Stimulated activated naive B cell treated with anti-CD40 and anti-IgM and Interleukin-4, amounts not matched to agents 10 μg/mL and 1 μg/mL and 100 μg/mL, for 72 hours (primary cell): ENCODE results near the gene TLCD3B.

ENCODE experiments used
- ATAC-seq, 2 donors: fragments of 150-1000 bp; cut with Tn5 transposase; replicated peaks; 2 replicates each; pipeline ENCODE4 v1.10.0; 2021; ENCODE audit warnings: moderate library complexity in 1 of 2
- DNase-seq: peaks from one replicate; pipeline ENCODE4 v3.0.0; 2021
- H3K27ac Mint-ChIP-seq: one replicate; pipeline ENCODE4 v1.8.0; 2022; ENCODE audit warnings: mild to moderate bottlenecking, mixed read lengths
- H3K27me3 Mint-ChIP-seq, 2 donors: one replicate each; pipeline ENCODE4 v1.8.0; 2022; ENCODE audit warnings: mixed read lengths in 2 of 2
- H3K36me3 Mint-ChIP-seq, 2 donors: one replicate each; pipeline ENCODE4 v1.8.0; 2022; ENCODE audit warnings: mixed read lengths in 2 of 2, mild to moderate bottlenecking in 1 of 2
- H3K4me1 Mint-ChIP-seq, 2 donors: one replicate each; pipeline ENCODE4 v1.8.0; 2022; ENCODE audit warnings: mixed read lengths in 2 of 2, mild to moderate bottlenecking in 1 of 2
- H3K4me3 Mint-ChIP-seq, 2 donors: one replicate each; pipeline ENCODE4 v1.8.0; 2022; ENCODE audit warnings: mild to moderate bottlenecking in 2 of 2, mixed read lengths in 2 of 2, moderate library complexity in 1 of 2
- H3K9me3 Mint-ChIP-seq, 2 donors: one replicate each; pipeline ENCODE4 v1.8.0; 2022; ENCODE audit warnings: mixed read lengths in 2 of 2, mild to moderate bottlenecking in 1 of 2

TLCD3B gene

DNA sequence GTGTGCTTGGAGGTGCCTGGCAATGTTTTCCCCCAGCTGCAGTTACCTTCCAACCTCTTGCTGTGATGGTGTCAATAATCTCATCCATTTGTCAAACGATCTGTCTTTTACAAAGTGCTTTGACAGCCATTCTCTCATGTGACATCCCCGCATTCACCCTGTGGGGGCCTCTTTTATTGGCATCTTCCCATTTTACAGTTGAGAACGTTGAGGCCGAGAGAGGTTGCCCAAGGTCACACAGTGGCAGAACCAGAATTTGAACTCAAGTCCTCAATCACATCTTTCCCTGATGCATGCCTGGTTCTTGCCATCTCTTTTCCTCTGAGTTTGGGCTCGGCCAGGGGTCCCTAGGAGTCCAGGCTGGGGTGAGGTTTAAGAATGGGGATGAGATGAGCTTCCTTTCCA, 55.9 kb downstream of the TLCD3B start:
- H3K36me3 Mint-ChIP-seq = peaks cover 32 to 50% of the 10 kb centered on the region in 2 donors
- H3K4me3 Mint-ChIP-seq = peak overlapping the region; percentile 96 to 97
- no peaks in the 10 kb centered on the region for H3K27me3 Mint-ChIP-seq
- DNase-seq = no peak
- ATAC-seq = no peak
- peaks cover 0 to 5% of the 10 kb centered on the region in 2 donors for H3K9me3 Mint-ChIP-seq
- peaks cover 30 to 61% of the 10 kb centered on the region in 2 donors for H3K4me1 Mint-ChIP-seq
- H3K27ac Mint-ChIP-seq = peak overlapping the region; percentile 92
